ENCODE measurements around the gene ME3.

Gene ME3

GRCh38 chr11:86397351-86397750 is 275.1 kb downstream of the ME3 start:
- Mint-ChIP-seq H3K4me1 (peaks cover 3% of the 10 kb centered on the region), H3K27me3 (no peaks in the 10 kb centered on the region), H3K4me3 (no peak overlapping the region), H3K27ac (no peak overlapping the region), H3K36me3 (ENCODE audit: low read depth) (no peaks in the 10 kb centered on the region), H3K9me3 (no peaks in the 10 kb centered on the region)
- ATAC-seq (no peak), DNase-seq (no peak)

- H3K36me3 Mint-ChIP-seq (ENCODE audit: low read depth) = no peaks in the 10 kb centered on the region
- no peak for DNase-seq
- H3K27me3 Mint-ChIP-seq = no peaks in the 10 kb centered on the region
- H3K27ac Mint-ChIP-seq = no peak overlapping the region
- H3K4me3 Mint-ChIP-seq = no peak overlapping the region
- peaks cover 3% of the 10 kb centered on the region for H3K4me1 Mint-ChIP-seq
- no peak for ATAC-seq
- no peaks in the 10 kb centered on the region for H3K9me3 Mint-ChIP-seq
Measured at GRCh38 chr11:86396396-86396795, 276.0 kb downstream of the ME3 start.

- no peak for DNase-seq
- H3K27me3 Mint-ChIP-seq = no peaks in the 10 kb centered on the region
Measured at GRCh38 chr11:86395061-86395551, 277.3 kb downstream of the ME3 start.

More at GRCh38 chr11:86395061-86395551, 277.3 kb downstream of the ME3 start:
- H3K4me3 Mint-ChIP-seq = no peak overlapping the region
- no peaks in the 10 kb centered on the region for H3K36me3 Mint-ChIP-seq (ENCODE audit: low read depth)
- H3K4me1 Mint-ChIP-seq = no peaks in the 10 kb centered on the region
- H3K27ac Mint-ChIP-seq = no peak overlapping the region
- no peaks in the 10 kb centered on the region for H3K9me3 Mint-ChIP-seq
- ATAC-seq = no peak
